ENCODE measurements around the gene TRERF1. TPM values are rescaled to one million over a fixed set of nuclear protein-coding genes. Genes with fewer than 3 reads are reported as not detected.

The TRERF1 gene
- polyA plus RNA-seq, 4 donors = 12.7 to 18.7 (median 16.3) TPM

DNA sequence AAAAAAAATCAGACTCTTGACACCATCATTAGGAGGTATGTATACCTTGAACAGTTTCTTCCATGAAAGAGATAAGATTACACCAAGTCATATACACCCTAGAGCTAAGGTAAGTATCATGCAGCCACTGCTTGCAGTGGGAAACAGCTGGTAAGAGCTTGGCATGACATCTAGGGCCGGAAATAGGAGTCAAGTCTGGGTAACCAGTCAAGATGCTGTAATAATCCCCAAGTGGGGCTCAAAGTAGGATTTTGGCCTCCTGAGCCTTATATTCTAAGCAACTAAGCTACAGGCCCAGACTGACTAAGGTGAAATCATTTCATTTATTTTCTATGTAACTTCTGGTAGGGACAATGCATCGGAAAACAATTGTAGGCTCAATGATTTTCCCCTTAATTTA is 23.9 kb downstream of the TRERF1 start:
- no peak for DNase-seq (ENCODE audit: low read depth in 4 of 4, low spot score in 3 of 4)

DNA sequence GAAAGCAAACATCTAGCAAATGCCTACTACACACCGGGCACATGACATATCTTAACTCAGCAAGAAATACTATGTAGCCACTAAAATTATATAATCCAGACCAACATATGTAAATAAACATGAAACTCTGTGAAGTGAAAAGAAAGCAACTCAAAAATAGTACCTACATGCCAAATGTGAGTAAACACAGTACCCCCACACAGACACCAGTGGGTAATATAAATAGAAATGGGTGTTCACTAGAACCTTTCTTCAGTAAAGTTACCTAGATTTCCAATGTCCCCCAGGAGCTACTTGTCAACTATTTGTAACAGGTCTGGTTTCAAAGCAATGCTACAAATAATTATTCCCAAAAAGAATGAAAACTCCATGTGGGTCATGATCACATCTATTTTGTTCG is 25.5 kb downstream of the TRERF1 start:
- no peak for DNase-seq (ENCODE audit: low read depth in 4 of 4, low spot score in 3 of 4)

DNA sequence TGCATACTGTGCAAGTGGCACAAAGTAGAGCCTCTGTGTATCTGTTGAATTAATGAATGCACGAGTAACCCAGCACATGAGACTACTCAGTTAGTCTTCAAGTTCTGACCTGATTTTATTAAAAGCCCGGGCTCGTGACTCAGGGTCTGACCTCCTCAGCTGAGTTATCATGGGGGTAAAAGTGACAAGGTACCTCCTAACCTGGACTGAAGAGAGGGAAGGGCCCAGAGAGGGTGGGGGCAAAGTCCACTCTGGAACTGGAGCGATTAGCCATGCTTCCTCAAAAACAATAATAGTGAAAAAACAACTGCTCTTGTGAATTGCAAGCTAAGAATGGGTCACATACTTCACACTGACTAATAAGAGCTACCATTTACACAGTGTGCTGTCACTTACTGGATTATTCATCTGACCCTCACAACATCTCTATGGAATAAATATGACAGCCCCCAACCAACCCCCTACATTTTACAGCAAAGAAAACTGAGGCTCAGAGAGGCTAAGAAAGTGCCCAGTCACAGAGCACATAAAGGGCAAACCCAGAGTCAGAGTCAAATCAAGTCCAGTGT is 26.7 kb downstream of the TRERF1 start:
- no peak for DNase-seq (ENCODE audit: low read depth in 4 of 4, low spot score in 3 of 4)

DNA sequence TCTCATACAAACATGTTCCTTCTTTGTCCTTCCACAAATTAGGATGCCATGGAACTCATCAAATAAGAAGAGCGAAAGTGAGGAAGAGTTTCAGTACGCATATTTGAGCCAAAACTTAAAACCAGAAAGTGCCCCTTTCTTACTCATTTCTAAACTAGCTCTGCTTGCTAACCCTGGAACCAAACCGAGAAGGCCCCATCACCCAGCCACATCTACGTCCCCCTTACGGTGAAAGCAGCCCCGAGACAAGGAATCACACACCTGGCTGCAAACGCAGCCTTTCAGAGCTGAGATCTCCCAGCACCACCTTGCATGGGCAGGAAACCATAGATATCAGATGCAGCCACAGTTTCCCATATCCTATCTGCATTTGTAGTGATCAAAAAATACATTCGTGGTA is 28.5 kb downstream of the TRERF1 start:
- DNase-seq (ENCODE audit: low read depth in 4 of 4, low spot score in 3 of 4) = no peak

DNA sequence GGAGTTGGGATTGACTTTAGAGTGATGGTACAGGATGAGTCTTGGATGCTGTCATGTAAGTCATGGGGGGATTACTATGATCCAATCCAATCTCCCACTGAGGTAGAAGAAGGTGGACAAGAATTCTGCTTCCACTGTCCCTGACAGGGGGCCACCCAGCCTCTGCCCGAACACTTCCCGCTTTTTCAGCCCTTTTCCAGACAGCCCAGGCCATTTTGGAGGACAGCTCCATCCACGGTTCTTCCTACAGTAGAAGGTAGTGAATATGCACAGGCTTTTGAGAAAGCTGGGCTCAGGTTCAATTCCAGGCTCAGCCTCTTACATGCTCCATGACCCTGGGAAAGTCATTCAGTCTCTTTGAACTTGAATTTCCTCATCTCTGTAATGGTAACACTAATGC is 31.0 kb downstream of the TRERF1 start:
- no peak for DNase-seq (ENCODE audit: low read depth in 4 of 4, low spot score in 3 of 4)

DNA sequence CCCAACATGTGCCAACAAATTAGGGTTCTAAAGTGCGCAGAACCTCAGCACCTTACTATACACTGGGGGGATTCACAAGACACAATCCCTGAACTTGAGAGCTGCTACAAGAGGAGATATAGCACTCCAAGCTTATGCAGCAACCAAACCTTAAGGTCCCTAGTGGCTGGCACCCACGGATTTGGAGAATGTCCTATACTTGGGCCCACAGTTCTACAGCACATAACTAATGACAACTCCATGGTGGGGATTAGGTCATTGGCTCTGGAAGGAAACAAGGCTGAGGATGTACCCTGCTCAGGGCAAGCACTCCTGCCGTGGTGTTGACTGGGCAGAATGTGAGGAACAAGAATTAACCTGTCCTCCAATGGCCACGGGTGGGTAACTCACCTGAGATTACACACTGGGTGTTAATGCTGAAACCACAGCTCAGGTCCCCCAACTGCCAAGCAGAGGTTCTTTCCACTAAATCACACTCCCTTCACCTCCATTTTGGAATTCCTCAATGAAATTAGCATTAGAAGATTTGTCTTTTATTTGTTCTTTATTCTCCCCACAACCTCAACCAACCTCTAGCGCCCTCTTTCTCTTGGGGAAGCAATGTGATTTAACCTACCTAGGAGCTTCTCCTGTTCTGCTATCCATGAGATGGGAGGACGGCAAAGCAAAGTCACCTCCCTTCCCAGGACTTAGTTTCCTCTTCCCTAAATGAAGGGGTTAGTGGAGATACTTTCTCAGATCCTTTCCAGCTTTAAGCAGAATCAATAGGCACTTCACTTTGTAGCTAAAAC is 32.0 kb downstream of the TRERF1 start:
- DNase-seq (ENCODE audit: low read depth in 4 of 4, low spot score in 3 of 4) = no peak

DNA sequence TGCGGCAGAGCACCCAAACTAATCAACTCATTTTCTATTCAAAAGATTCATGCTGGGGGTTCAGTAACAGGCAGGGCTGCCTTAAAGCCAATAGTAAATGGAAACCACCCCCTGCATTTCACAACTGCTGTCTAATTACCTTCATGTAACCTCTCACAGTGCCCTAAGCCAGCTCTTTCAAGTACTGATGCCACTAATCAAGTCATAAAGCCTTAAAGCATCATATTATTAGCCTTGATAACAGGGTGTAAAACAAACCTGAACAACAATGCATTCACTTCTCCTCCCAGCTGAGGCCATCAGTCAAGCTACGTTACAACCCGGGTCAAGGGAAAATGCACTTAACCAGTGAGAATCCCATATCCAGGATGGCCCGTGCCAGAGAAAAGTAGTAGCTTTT is 33.0 kb downstream of the TRERF1 start:
- no peak for DNase-seq (ENCODE audit: low read depth in 4 of 4, low spot score in 3 of 4)

DNA sequence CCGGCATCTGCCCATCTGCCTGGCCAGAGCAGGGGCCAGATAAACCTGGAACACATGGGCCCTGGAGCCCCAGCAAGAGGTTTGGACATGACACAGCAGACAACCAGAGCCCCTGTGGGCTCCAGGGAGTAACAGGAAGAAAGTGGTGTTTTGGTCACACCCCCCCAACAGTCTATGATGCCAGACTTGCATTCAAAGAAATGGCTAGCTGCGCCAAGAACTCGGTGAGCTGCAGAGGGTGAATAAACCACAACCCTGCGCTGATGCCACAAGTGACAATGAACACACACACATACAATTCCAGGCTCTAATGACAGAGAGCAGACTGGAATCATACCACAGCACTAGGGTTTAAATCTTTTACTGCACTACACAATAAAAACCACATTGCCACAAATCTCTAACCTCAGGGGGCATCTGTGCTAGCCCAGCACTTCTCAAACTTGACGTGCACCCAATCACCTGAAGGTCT is 34.0 kb downstream of the TRERF1 start:
- DNase-seq (ENCODE audit: low read depth in 4 of 4, low spot score in 3 of 4) = no peak

DNA sequence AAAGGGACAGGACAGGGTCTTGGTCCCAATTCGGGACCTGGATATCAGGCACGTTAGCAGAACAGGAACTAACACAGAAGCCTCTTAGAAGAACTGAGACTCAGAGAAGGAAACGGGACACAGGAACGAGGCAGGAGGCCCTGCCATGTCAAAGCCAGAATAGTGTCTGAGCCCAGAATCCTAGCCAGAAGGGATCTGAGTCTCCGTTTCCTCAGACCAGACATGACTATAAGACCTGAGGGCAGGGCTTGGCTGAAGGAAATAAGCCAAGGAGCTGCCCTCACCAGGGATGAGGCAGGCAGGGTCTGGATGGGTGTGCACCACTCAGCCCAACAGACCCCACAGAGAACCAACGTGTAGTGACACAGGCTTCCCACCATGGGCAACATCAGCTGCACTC is 40.3 kb downstream of the TRERF1 start:
- no peak for DNase-seq (ENCODE audit: low read depth in 4 of 4, low spot score in 3 of 4)

DNA sequence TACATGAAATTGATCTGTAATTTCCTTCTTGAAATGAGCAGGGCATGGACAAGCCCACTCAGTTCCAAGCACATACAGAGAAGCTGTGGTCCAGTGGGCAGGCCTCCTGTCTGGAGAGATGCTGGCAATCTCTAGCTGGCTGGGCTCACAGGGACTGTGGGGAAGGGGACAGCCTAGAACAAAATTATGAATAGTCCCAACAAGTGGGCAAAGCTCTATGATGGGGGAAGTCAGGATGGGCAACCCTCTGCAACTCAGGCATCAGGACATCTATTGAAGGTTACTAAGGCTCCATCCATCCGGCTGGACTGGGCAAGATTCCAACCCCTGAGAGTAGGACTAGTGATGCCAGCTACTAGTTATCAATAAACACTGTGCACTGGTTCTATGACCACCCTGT is 40.9 kb downstream of the TRERF1 start:
- no peak for DNase-seq (ENCODE audit: low read depth in 4 of 4, low spot score in 3 of 4)

DNA sequence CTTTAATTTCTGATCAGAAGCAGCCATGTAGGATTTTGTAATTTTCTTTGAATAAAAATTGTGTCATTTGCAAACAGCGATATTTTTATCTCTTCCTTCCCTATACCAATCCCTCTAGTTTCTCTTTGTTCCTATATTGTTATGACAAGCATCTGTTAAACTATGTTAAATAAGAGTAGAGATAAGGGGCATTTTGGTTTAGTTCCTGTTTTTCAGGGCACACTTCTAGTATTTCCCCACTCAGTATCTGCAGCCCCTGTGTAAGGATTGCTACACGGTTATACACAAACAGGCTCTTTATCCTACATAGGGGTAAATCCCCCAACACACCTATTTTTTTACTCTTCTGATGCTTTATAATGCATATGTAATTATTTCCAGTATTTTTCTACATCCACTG is 42.1 kb downstream of the TRERF1 start:
- DNase-seq (ENCODE audit: low read depth in 4 of 4, low spot score in 3 of 4) = no peak

DNA sequence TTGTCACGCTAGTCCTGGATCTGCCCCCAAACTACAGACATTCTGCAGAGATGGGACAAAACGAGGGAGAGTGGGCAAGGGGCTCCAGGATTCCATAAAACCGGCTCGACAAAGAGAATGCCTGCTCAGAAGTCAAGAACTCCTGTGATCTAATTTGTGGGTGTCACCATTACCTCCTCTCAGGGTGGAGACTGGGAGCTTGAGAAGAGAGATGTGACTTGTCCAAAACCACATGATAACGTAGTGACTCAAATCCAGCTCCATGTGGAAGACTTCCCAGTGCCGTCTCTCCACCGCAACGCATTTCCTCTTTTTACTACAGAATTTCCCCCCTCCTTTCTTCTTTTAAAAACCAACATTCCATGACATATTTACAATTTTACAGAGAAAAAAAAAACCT is 44.3 kb downstream of the TRERF1 start:
- DNase-seq (ENCODE audit: low read depth in 4 of 4, low spot score in 3 of 4) = no peak

DNA sequence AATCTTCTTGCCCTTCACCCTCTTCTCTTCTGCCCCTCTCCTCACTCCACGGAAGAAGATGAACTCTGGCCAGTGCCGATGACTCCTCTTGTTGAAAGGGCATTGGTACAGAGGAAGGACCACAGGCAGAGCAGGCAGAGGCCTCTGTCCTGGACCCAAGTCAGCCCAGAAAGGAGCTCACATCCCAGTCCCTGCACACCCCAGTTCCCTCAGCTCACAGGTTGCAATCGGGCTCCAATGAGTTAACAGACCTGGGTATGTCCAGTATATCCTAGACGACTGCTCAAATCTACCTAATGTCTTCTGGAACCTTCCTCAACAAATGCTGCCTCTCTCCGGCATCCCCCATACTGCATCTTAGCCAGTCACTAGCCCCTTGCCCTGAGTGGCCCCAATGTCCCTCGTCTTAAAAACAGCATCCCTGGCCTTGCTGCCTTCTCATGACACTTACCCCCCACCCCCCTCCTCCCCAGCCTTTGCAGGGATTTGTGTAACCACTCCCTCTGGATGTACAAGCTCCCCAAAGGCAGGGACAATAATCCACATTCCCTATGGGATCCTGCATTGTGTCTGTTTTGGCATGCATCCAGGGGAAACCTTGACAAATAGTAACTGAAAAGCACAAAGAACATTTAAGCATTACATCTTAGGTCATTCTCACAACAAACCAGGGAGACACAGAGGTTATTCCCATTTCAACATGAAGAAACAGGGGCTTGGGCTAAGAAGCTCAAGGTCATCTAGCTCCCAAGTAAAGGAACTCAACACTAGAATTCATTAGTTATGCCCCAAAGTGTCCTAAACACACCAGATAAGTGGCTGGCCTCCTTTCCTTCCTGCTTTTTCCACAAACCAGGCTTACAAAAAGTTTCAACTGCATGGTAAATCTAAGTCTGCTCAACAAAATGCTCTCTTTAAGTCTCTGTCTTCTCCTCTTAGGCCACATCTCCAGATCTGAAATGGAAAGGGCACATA is 45.1 kb downstream of the TRERF1 start:
- no peak for DNase-seq (ENCODE audit: low read depth in 4 of 4, low spot score in 3 of 4)

DNA sequence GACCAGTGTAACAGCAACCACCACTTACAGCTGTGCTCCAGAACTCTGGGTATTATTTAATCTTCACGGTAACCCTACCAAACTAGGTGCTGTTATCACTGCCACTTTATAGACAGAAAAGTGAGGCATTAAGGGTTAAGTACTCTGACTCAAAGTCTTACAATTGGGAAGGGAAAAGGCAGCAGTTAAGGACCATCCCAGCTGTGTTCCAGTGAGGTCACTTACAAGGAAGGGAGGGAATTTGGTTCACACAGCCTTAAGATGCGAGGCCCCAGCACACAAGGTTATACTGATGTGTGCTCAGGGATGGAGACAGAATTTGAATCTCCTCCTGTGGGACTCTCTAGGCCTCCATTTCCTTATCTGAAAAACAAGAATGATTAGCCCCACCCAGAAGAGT is 46.7 kb downstream of the TRERF1 start:
- no peak for DNase-seq (ENCODE audit: low read depth in 4 of 4, low spot score in 3 of 4)

DNA sequence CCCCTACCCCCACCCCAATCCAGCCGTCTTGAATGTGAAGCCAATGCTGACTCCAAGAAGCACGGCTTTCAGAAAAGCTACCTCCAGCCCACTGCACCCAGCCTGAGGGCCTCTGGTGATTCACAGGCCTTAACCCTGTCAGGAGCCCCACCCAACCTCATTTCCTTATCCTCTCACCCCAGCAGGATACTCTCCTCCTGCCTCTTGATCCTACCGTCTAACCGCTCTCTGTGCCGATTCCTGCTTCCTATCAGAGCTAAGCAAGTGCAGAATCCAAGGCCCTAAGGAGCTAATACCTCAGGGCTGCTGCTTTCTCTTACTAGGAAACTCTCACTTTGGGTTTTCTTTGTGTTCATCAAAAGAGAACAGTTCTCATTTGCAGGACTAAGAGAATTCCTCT is 47.2 kb downstream of the TRERF1 start:
- DNase-seq (ENCODE audit: low read depth in 4 of 4, low spot score in 3 of 4) = no peak

DNA sequence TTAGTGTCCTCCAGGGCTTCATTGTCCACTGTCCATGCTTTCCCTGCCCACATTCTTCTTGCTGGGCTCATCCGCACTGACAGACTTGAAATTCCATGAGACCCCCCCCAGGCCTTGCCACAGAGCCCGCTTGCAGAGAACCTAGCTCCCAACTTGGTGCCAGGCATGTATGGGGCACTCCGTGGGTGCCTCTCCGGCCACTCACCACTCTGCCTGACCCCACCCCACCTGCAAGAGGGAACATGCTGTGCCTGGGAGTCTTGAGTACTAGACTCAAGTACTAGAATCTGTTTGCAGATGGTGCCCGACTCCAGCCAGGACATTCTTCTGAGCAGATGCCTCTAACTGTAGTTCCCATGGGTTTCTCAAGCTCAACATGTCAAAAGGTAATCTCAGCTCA is 47.9 kb downstream of the TRERF1 start:
- no peak for DNase-seq (ENCODE audit: low read depth in 4 of 4, low spot score in 3 of 4)

DNA sequence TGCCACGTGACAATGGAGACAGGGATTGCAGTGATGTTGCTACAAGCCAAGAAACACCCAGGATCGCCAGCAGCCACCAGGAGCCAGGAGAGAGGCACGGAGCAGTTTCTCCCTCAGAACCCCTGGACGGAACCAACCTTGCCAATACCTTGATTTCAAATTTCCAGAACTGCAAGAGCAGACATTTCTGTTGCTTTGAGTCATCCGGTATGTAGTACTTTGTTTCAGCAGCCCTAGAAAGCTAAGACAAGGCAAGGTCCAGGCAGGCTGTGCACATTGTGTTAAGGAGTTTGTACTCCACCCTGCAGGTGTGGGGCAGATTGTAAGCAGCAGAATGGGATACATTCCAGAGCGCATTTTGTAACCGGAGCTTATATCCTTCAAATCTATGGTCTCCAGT is 48.3 kb downstream of the TRERF1 start:
- no peak for DNase-seq (ENCODE audit: low read depth in 4 of 4, low spot score in 3 of 4)

DNA sequence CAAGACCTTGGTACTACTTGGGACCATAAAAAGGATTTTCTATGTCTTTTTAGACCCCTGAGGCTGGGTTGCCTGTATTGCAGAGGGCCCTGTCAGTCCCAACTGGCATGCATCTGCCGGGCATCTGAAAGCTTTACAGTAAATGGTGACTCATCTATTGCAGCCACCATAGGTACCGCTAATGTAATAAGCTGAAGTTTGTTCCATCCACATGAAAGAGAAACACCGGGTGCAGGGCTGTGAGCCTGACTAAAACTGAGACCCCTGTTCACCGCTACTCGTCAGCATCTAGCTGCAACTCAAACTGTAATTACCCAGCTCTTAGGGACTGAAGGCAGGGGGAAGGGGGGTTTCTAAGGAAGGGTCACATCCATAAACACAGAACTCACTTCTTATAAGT is 49.5 kb downstream of the TRERF1 start:
- DNase-seq (ENCODE audit: low read depth in 4 of 4, low spot score in 3 of 4) = no peak

DNA sequence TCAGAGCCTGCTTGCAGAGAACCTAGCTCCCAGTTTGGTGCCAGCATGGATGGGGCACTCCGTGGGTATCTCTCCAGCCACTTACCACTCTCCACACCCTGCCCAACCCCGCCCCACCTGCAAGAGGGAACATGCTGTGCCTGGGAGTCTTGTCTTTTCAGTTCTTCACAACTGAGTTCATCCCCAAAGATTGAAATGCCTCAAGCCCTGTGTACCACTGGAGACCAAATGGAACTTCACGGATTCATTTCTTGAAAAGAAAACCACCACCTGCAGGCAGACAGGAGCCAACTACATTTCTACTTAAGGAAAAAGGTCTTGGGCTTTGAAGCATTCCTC is 50.1 kb downstream of the TRERF1 start:
- no peak for DNase-seq (ENCODE audit: low read depth in 4 of 4, low spot score in 3 of 4)

DNA sequence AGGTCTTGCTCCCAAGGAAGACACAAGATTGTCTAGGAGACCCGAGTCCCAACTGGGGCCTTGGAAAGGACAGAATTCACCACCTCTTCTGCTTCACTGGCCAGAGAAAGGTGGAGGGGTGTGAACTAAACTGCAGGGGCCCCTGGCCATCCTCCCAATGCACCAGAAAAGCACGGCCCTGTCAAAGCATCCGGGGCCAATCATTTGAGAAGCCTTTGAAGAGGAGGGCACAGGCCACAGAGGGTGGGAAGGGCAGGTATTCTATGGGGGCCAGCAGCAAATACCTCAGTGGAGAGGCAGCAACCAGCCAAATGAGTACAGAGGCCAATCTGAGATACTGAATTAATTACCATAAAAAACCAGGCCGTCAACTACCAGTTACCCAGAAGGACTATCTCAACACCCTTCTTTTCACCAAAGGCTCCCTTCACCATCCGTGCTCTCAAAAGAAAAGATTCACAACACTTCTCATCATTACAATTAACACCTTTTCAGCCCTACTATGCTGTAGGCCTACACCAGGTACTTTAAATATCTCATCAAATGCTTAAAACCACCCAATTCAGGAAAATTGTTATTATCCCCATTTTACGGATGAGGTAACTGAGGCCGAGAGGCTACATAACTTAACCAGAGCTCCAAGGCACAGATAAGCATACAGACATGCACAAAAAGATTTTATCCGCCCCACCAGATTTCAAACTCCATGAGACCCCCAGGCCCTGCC is 50.7 kb downstream of the TRERF1 start:
- DNase-seq (ENCODE audit: low read depth in 4 of 4, low spot score in 3 of 4) = no peak
